HG02852 (cell line): ENCODE results near the gene ZNF445.
"Not testable (repeated sequence)": the region's sequence is repeated elsewhere in the genome, so short reads cannot be mapped to it uniquely, and the experiment has no call there.

ENCODE experiments used
- ATAC-seq: cut with Tn5 transposase; IDR thresholded peaks from one replicate; pipeline ENCODE4 v1.9.1; 2021; ENCODE audit warnings: mild to moderate bottlenecking, moderate library complexity; ENCODE audit not compliant: unreplicated experiment

The ZNF445 gene

GRCh38 chr3:44477312-44478030 lies at the start of gene ZNF445:
Gene ZNF445 (minus strand): TSS chr3:44477670. CDS start chr3:44455549, 22,121 bp downstream.
- ATAC-seq = peak; percentile 88

DNA sequence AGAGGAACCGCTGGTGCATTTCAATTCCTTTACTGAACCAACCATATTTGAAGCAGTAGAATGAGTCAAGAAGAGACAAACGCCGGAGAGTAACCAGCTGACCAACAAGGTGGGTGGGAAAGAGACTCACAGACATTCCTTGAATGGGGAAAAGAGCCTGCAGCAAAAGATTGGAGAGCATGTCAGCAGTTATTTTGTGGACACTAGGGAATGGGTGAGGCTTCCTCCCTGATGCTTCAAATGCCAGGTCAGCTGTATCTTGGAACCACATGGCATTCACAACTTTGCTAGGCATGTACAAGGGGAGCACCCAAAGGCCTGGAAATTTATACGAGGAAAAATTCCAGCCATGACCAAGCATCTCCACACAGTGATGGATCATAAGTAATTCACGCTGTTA lies 47.6 kb upstream of the ZNF445 start:
- no peak for ATAC-seq

- no peak for ATAC-seq
Observed at GRCh38 chr3:44522494-44522933, 45.0 kb upstream of the ZNF445 start.

GRCh38 chr3:44521721-44522120 lies 44.3 kb upstream of the ZNF445 start:
- no peak for ATAC-seq

DNA sequence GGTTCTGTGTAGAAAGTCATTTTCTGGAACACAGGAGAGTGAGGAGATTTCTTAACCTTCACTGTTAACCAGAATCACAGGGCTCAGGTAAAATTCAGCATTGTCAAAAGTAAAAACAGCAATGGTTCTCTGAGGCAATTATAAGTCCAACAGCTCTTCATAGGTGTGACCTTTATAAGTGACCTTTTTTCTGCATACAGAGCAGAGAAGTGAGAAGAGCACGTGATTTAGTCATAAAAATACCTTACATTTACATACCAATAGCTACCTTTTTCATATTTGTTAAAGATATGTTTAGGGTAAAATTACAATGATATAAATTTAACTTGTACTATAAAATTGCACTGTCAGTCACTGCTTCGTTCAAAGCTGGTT lies 41.3 kb upstream of the ZNF445 start:
- no peak for ATAC-seq

GRCh38 chr3:44516230-44516629 lies 38.8 kb upstream of the ZNF445 start:
- no peak for ATAC-seq

DNA sequence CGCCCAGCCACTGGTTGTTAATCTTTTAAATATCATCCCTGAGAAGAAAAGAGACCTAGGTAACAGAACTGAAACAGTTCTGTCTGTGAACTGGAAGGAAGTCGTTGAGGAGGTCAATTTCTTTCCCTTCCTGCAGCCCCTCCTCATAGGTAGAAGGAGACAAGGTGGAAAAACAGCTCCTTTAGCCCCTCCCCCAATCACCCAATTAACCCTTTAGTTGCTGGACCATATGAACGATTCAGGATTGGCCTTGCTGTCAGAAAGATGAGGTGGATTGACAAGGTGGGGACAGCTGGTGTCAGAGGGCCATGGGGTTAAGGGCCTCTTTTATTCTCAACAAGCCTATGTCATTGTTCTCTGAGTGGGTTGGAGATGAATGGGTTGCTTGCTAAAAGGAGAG lies 36.0 kb upstream of the ZNF445 start:
- no peak for ATAC-seq

DNA sequence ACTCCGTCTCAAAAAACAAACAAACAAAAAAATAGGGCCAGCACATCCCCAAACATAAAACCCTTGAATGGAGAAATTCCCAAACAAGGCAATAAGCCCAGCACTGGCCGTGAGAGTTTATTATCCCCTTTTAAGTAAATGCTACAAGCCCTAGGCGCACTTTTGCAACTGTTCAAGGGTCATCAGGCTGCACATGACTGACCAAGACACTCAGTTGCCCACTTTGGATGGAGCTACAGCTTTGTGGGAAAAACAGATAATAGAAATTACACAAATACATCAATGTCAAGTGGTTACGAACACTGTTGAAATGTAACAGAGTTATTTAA lies 33.7 kb upstream of the ZNF445 start:
- no peak for ATAC-seq

GRCh38 chr3:44510000-44510368 lies 32.5 kb upstream of the ZNF445 start:
- ATAC-seq = peak; percentile 45

DNA sequence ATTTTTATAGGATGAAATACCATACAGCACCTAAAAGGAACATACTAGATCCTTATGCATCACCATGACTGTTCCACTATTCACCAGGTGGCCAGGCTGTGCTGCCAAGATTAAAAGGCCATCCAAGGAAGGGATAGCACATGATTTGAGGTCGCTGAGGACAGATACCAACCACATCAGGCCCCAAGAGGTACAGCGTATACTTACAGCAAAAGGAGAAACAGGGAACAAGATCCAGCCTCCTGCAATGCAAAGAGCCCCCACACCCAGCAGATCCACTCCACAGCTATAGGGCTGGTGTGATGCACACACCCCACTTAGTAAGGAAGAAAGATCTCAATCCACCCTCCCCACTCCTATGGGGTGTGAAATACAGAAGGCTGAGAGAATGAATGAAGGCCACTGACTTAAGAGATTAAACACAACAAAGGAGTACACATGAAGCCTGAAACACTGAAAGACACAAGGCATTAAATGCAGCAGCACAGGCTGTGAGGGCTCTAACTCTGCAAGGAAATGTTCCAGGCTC lies 32.0 kb upstream of the ZNF445 start:
- ATAC-seq = no peak

DNA sequence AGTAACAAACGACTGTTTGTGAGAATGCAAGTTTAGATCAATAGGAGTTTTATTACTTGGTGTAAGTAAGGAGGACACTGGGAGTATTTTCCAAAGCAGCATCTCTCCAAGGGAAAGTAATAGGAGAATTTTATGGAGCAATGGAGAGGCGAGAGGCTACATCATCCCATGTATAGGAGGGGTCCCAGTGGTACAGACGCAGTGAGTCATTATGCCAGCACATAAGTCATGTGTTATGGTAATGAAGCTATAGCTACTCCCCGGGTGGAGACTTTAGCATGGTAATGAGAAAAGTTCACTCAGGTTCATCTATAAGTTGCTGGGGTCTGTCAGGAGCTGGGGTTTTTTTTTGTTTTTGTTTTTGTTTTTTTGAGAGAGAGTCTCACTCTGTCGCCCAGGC lies 29.5 kb upstream of the ZNF445 start:
- ATAC-seq = no peak

GRCh38 chr3:44506556-44506955 lies 29.1 kb upstream of the ZNF445 start:
- ATAC-seq = no peak

- ATAC-seq = no peak
Observed at GRCh38 chr3:44504566-44504965, 27.1 kb upstream of the ZNF445 start.

DNA sequence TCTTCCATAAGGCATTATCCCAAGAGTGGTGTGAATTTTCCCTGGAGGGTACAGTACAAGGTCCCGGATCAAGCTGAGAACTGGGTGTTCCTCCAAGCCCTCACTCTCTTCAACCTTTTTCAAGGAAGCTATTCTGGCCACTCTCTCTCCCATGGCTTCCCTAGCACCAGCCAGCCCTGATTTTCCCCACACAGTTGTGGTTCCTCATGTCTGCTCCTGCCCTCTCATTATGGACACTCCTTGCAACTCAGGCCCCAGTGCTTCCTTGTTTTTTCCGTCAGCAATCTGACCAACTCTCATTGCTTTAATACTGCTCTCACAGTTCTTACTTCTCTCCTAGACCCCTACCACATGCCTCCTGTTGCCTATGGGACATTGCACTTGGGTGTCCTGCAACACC lies 25.7 kb upstream of the ZNF445 start:
- ATAC-seq = not testable (repeated sequence)

- no peak for ATAC-seq
Observed at GRCh38 chr3:44501971-44502370, 24.5 kb upstream of the ZNF445 start.

DNA sequence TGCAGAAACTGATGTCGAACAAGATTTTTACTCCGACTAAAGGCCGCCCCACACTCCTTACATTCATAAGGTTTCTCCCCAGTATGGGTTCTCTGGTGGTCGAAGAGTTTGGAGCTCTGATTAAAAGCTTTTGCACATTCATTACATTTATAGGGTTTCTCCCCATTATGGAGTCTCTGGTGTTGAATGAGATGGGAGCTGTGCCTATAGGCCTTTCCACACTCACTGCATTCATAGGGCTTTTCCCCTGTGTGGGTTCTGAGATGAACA lies 22.4 kb upstream of the ZNF445 start:
- ATAC-seq = not testable (repeated sequence)

- ATAC-seq = no peak
Observed at GRCh38 chr3:44499149-44499898, 21.9 kb upstream of the ZNF445 start.

DNA sequence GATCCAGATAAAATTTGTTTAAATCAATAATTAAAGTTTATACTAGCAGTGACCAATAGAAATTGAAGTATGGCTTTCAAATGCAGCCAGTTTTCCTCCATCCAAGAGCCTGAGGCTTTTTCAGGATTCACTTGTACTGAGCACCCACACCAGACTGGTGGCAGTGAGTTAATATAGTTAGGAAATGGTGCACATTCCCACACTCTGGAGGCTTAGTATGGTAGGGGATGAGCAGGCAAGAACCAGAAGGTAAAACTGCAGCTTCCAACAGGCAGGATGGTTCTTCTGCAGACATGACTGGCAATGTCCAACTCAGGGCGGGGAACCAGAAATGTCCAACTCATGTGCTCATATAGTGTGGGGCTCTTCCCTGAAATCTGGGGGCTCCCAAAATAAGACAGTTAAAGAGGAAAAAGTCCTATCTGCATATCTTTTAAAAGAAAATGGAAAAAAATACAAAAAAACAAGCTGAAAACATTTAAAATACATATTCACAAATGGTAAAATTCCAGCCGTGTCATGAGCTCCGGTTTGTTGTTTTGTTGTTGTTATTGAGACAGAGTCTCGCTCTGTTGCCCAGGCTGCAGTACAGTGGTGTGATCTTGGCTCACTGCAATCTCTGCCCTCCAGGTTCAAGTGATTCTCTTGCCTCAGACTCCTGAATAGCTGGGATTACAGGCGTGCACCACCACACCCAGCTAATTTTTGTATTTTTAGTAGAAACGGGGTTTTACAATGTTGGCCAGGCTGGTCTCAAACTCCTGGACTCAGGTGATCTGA lies 18.4 kb upstream of the ZNF445 start:
- ATAC-seq = no peak

- no peak for ATAC-seq
Observed at GRCh38 chr3:44492496-44492895, 15.0 kb upstream of the ZNF445 start.

DNA sequence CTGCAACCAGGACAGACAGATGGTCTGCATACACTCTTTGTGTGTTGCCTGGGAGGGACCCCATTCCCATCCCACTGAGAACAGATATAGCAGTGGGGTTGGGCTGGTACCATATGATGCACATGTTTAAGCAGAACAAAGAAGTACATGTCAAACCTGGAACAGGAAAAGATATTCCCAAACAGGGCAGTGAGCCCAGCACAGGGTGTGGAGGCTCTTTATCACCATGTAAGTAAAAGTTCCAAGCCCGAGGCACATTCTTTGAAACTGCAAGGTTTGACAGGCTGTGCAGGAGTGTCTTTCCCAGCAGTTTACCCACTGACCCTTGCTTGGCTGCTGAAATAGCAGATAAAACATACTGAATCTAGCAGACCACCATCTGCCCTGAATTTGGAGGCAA lies 5.3 kb upstream of the ZNF445 start:
- no peak for ATAC-seq

GRCh38 chr3:44478606-44479094 lies 1.2 kb upstream of the ZNF445 start:
- ATAC-seq = no peak

DNA sequence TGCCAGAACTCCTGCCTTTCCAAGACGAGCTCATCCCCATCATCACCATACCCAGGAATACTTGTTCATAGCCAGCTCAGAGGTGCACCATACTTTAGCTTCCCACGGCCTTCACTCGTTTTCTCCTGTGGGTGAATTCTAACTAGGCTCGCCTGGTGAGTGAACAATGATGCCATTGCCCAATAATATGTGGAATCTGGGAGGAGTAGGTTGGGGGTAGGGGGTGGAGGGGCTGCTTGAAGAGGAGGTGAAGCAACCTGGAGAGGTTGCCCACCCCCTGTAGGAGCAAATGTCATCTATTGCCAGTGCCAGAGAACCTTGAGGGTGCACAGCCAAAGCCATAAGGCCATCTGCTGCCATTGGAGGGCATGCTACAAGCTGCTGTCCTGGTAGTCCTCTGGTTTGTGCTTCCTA lies 592 bp upstream of the ZNF445 start:
- no peak for ATAC-seq
